ENCODE results near the gene GNA12. TPM values are rescaled to one million over a fixed set of nuclear protein-coding genes. Genes with fewer than 3 reads are reported as not detected.
"Not testable (repeated sequence)": the region's sequence is repeated elsewhere in the genome, so short reads cannot be mapped to it uniquely, and the experiment has no call there.

The GNA12 gene
- total RNA-seq, 2 experiments from 2014 or later: 16.3 to 17.4 TPM

DNA sequence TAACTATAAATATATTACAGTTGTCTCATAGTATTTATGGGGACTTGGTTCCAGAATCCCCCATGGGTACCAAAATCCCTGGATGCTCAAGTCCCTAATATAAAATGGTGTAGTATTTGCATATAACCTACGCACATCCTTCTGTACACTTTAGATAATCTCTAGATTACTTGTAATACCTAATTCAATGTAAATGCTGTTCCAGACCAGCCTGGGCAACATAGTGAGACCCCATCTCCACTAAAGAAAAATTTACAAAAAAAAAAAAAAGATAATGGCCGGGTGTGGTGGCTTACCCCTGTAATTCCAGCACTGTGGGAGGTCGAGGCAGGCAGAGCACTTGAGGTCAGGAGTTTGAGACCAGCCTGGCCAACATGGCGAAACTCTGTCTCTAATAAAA, 17.4 kb upstream of the GNA12 start:
- Mint-ChIP-seq H3K27me3 (peaks cover 2% of the 10 kb centered on the region), H3K27ac (no peak overlapping the region), H3K4me3 (no peak overlapping the region), H3K4me1 (peaks cover 29% of the 10 kb centered on the region), H3K36me3 (ENCODE audit: low read depth) (no peaks in the 10 kb centered on the region), H3K9me3 (no peaks in the 10 kb centered on the region)
- POLR2A ChIA-PET: interaction anchor here (0.9 kb wide), 1 partner anchor 9 kb away, joined by 3 read pairs; no protein-coding TSS in a partner anchor
- no peak for DNase-seq
- CTCF ChIA-PET: no interaction called here

DNA sequence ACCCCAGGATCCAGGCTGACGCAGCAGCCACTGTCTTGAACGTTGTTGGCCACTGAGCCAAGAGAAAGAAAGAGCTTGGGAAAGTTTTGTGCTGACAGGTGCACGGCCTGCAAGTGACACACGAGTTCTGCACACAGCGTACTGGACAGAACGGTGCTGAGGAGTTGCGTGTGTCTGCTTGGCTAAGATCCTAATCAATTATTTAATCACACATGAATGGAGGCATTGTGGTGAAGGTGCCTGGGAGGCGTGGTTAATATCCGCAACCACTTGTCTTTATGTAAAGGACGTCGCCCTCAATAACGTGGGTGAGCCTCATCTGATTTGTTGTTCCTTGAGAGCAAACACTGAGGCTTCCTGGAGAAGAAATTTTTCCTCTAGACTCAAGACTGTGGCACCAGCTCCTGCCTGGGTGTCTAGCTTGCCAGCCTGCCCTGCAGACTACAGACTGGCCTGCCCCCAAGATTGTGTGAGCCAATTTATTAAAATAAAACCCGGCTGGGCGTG, 16.6 kb upstream of the GNA12 start:
- H3K4me3 Mint-ChIP-seq: no peak overlapping the region
- DNase-seq: no peak
- peaks cover 2% of the 10 kb centered on the region for H3K27me3 Mint-ChIP-seq
- H3K4me1 Mint-ChIP-seq: peaks cover 29% of the 10 kb centered on the region
- no peaks in the 10 kb centered on the region for H3K9me3 Mint-ChIP-seq
- ChIA-PET POLR2A (no interaction called here), CTCF (no interaction called here)
- no peaks in the 10 kb centered on the region for H3K36me3 Mint-ChIP-seq (ENCODE audit: low read depth)
- no peak overlapping the region for H3K27ac Mint-ChIP-seq

DNA sequence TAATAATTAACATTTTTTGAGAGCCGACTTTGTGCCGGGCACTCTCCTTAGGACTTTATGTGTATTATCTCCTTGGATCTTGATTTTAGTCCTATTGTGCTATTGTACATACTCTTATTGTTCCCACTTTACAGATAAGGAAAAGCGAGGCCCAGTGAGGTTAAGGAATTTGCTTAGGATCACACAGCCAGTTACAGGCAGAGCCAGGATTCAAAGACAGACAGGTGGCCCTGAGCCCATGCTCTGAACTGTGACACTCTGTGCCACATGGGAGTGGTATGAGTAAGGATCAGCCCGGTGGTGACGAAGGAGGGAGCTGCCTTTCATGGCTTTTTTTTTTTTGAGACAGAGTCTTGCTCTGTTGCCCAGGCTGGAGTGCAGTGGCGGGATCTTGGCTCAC, 15.8 kb upstream of the GNA12 start:
- Mint-ChIP-seq H3K4me3 (no peak overlapping the region), H3K27me3 (peaks cover 2% of the 10 kb centered on the region), H3K36me3 (ENCODE audit: low read depth) (no peaks in the 10 kb centered on the region), H3K27ac (no peak overlapping the region), H3K4me1 (peaks cover 27% of the 10 kb centered on the region), H3K9me3 (no peaks in the 10 kb centered on the region)
- ChIA-PET CTCF (no interaction called here), POLR2A (no interaction called here)
- no peak for DNase-seq

DNA sequence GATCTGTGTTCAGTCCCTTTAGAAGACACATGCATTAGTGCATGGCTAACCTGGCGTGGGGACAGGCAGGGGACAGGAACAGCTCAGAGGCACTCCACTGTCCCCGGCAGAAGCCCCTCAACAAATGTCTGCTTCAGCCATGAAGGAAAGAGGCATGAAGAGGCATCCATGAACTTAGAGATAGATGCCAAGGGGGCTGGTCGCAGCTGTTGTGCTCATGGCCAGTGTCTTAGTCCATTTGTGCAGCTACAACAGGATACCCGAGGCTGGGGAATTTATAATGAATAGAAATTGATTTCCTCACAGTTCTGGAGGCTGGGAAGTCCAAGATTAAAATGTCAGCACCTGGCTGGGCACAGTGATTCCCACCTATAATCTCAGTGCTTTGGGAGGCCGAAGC, 14.5 kb upstream of the GNA12 start:
- POLR2A ChIA-PET: no interaction called here
- Mint-ChIP-seq H3K36me3 (ENCODE audit: low read depth) (no peaks in the 10 kb centered on the region), H3K4me1 (peaks cover 14% of the 10 kb centered on the region), H3K4me3 (no peak overlapping the region), H3K27me3 (no peaks in the 10 kb centered on the region), H3K9me3 (no peaks in the 10 kb centered on the region), H3K27ac (no peak overlapping the region)
- CTCF ChIA-PET: no interaction called here
- no peak for DNase-seq

DNA sequence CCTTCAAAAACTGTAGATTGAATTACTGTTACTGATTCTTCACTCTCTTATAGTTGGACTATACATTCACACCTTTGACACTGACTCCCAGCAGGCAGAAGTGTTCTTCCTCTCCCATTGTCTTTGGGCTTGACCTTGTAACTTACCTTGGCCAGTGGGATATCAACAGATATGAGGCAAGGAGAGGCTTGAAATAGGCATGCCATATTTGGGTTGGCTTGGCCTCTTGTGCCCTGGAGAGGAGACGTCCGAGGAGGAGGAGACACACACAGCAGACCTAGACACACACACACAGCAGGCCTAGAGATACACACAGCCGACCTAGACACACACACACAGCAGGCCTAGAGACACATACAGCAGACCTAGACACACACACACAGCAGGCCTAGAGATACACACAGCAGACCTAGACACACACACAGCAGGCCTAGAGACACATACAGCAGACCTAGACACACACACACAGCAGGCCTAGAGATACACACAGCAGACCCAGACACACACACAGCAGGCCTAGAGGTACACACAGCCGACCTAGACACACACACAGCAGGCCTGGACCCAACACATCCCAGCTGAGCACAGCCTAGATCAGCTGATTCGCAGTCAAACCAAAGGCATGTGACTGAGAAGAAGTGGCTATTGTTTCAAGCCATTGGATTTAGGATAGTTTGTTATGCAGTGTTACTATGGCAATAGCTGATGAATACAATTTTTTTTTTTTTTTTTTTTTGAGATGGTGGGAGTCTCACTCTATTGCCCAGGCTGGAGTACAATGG, 12.5 kb upstream of the GNA12 start:
- Mint-ChIP-seq H3K36me3 (ENCODE audit: low read depth) (no peaks in the 10 kb centered on the region), H3K4me3 (no peak overlapping the region), H3K4me1 (no peaks in the 10 kb centered on the region), H3K9me3 (no peaks in the 10 kb centered on the region), H3K27ac (no peak overlapping the region), H3K27me3 (no peaks in the 10 kb centered on the region)
- ChIA-PET POLR2A (no interaction called here), CTCF (interaction anchor here (1.4 kb wide), 1 partner anchor 8 kb away, joined by 6 read pairs; no protein-coding TSS in a partner anchor)
- no peak for DNase-seq

DNA sequence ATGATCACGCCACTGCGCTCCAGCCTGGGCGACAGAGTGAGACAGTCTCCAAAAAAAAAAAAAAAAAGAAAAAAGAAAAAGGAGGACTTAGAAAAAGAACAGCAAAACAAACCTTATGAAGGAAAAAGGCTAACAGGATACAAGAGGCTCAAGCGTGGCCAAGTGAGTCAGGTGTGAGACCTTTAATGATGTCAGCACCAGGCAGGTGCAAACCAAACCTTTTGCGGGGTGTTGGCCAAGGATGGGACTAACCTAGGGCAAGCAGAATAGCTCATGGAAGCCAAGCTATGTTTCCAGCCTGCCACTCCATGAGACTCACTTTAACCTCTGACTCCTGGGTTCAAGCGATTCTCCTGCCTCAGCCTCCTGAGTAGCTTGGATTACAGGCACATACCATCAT, 11.3 kb upstream of the GNA12 start:
- Mint-ChIP-seq H3K9me3 (no peaks in the 10 kb centered on the region), H3K4me3 (no peak overlapping the region), H3K36me3 (ENCODE audit: low read depth) (no peaks in the 10 kb centered on the region), H3K27me3 (no peaks in the 10 kb centered on the region), H3K27ac (no peak overlapping the region), H3K4me1 (no peaks in the 10 kb centered on the region)
- no peak for DNase-seq
- CTCF ChIA-PET: interaction anchor here (0.7 to 1.4 kb wide), 3 partner anchors 9 to 156 kb away, joined by 3 to 6 read pairs (median 4); no protein-coding TSS in a partner anchor
- POLR2A ChIA-PET: no interaction called here

DNA sequence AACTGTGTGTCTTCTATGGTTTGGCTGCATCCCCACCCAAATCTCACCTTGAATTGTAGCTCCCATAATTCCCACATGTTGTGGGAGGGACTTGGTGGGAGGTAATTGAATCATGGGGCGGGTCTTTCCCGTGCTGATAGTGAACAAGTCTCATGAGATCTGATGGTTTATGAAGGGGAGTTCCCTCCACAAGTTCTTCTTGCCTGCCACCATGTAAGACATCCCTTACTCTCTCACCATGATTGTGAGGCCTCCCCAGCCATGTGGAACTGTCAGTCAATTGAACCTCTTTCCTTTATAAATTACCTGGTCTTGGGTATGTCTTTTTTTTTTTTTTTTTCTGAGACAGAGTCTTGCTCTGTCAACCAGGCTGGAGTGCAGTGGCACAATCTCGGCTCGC, 9.4 kb upstream of the GNA12 start:
- not testable (repeated sequence) for H3K27me3 Mint-ChIP-seq; H3K36me3 Mint-ChIP-seq (ENCODE audit: low read depth); H3K4me1 Mint-ChIP-seq; H3K9me3 Mint-ChIP-seq; H3K27ac Mint-ChIP-seq; DNase-seq; H3K4me3 Mint-ChIP-seq
- POLR2A ChIA-PET: interaction anchor here (0.7 kb wide), 1 partner anchor 330 kb away, joined by 3 read pairs; no protein-coding TSS in a partner anchor
- CTCF ChIA-PET: interaction anchor here (1.0 to 1.4 kb wide), 3 partner anchors 9 to 182 kb away, joined by 3 to 5 read pairs (median 3); no protein-coding TSS in a partner anchor

DNA sequence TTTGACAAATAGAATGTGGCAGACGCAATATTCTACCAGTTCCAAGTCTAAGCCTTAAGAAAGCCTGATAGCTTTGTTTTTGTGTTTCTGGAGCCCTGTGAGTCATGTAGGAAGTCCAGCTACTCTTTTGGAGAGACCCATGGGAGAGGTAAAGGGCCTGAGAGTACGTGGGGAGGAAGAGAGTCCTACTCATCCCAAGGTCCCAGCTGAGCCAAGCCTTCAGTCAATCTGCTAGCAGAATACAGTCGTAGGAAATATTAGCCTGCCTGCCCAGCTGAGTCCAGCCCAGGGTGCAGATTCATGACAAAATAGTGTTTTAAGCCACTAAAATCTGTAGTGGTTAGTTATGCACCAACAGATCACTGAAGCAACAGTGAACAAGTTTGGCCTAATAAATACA, 9.0 kb upstream of the GNA12 start:
- DNase-seq: no peak
- no peak overlapping the region for H3K27ac Mint-ChIP-seq
- no peak overlapping the region for H3K4me3 Mint-ChIP-seq
- no peaks in the 10 kb centered on the region for H3K9me3 Mint-ChIP-seq
- ChIA-PET CTCF (interaction anchor here (0.7 to 1.4 kb wide), 4 partner anchors 8 to 182 kb away, joined by 3 to 5 read pairs (median 4); no protein-coding TSS in a partner anchor), POLR2A (no interaction called here)
- H3K36me3 Mint-ChIP-seq (ENCODE audit: low read depth): no peaks in the 10 kb centered on the region
- H3K27me3 Mint-ChIP-seq: no peaks in the 10 kb centered on the region
- H3K4me1 Mint-ChIP-seq: no peaks in the 10 kb centered on the region

DNA sequence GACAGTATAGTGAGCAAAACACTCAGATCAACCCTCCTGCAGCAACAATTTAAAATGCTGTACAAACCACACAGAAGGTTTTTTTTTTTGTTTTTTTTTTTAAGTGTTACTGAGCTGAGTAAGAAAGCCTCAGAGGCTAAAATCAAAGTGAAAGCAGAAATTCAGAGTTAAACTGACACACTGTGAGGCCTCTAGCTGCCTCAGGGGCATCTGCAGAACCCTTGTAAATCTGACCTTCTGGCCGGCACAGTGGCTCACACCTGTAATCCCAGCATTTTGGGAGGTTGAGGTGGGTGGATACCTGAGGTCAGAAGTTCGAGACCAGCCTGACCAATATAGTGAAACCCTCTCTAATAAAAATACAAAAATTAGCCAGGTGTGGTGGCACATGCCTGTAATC, 7.4 kb upstream of the GNA12 start:
- Mint-ChIP-seq H3K4me3 (no peak overlapping the region), H3K36me3 (ENCODE audit: low read depth) (no peaks in the 10 kb centered on the region), H3K27me3 (no peaks in the 10 kb centered on the region), H3K9me3 (no peaks in the 10 kb centered on the region), H3K4me1 (no peaks in the 10 kb centered on the region), H3K27ac (peak overlapping the region; percentile 53)
- POLR2A ChIA-PET: interaction anchor here (0.7 to 1.5 kb wide), 2 partner anchors 10 to 142 kb away, joined by 3 to 4 read pairs; no protein-coding TSS in a partner anchor
- no peak for DNase-seq
- CTCF ChIA-PET: interaction anchor here (0.6 to 1.4 kb wide), 3 partner anchors 12 to 141 kb away, joined by 3 to 6 read pairs (median 3); no protein-coding TSS in a partner anchor

DNA sequence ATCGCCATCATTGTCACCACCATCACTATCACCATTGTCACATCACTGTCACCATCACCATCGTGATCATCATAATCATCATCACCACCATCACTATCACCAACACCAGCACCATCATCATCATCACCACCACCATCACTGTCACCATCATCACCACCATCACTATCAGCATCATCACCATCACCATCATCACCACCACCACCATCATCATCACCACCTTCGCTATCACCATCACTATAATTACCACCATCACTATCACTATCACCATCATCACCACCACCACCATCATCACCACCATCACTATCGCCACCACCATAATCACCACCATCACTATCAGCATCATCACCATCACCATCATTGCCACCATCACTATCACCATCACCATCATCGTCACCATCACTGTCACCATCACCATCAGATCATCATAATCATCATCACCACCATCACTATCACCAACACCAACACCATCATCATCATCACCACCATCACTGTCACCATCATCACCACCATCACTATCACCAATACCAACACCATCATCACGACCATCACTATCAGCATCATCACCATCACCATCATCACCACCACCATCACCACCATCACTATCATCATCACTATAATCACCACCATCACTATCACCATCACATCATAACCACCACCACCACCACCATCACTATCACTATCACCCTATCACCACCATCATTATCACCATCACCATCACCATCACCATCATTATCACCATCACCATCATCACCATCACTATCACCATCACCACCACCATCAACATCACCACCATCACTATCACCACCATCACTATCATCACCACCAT, 6.0 kb upstream of the GNA12 start:
- Mint-ChIP-seq H3K27ac (no peak overlapping the region), H3K9me3 (no peaks in the 10 kb centered on the region), H3K27me3 (no peaks in the 10 kb centered on the region), H3K36me3 (ENCODE audit: low read depth) (no peaks in the 10 kb centered on the region), H3K4me3 (no peak overlapping the region), H3K4me1 (peaks cover 7% of the 10 kb centered on the region)
- DNase-seq: no peak
- ChIA-PET CTCF (no interaction called here), POLR2A (no interaction called here)

DNA sequence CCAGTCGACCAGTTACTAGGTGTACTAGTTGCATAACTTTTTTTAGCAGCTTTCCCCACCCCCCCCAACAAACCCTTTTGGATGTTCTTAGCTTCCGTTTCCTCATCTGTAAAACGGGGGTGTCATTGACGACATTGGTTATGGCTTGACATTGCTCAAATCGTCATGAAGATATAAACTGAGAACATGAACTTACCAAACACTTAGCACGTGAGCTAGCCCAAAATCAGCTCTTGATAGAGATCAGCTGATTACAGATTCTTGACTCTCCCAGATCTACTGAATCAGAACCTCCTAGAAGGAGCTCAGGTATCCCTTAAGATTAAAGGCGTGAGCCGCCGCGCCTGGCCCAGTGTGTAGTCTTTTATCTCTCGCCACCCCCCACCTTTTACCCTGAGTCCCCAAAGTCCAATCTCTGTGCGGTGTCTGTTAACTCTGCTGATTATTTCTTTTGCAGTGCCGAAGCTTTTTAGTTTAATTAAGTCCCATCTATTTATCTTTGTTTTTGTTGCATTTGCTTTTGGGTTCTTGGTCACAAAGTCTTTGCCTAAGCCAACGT, 1.0 kb upstream of the GNA12 start:
- H3K9me3 Mint-ChIP-seq: no peaks in the 10 kb centered on the region
- ChIA-PET CTCF (interaction anchor here (1.0 to 1.4 kb wide), 4 partner anchors 8 to 220 kb away, joined by 3 to 4 read pairs (median 3); no protein-coding TSS in a partner anchor), POLR2A (interaction anchor here (0.6 to 1.2 kb wide), 3 partner anchors 28 to 285 kb away, joined by 3 to 4 read pairs (median 3); no protein-coding TSS in a partner anchor)
- no peaks in the 10 kb centered on the region for H3K36me3 Mint-ChIP-seq (ENCODE audit: low read depth)
- no peak overlapping the region for H3K27ac Mint-ChIP-seq
- peak overlapping the region; percentile 70 for H3K4me3 Mint-ChIP-seq
- DNase-seq: no peak
- H3K4me1 Mint-ChIP-seq: peaks cover 32% of the 10 kb centered on the region
- no peaks in the 10 kb centered on the region for H3K27me3 Mint-ChIP-seq

DNA sequence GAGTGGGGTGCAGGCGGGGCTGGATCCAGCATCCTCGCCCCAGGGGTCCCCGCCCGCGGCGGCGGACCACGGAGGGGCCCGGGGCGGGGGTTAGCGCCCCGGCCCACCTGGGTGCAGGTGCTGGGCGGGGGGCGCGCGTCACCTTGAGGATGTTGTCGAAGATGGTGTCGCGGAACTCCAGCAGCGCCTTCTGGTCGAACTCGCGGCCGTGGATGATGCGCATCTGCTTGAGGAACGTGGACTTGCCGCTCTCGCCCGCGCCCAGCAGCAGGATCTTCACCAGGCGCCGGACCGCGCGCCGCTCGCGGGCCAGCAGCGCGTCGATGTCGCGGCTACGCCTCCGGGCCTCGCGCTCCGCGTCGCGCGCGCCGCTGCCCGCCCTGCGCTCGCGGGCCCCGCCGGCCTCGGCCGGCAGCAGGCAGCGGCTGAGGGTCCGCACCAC, 376 bp downstream of the GNA12 start:
- CTCF ChIA-PET: no interaction called here
- POLR2A ChIA-PET: no interaction called here

More for the DNA sequence above, 376 bp downstream of the GNA12 start:
- H3K9me3 Mint-ChIP-seq: no peaks in the 10 kb centered on the region
- no peaks in the 10 kb centered on the region for H3K27me3 Mint-ChIP-seq
- peak overlapping the region; percentile 76 for H3K4me3 Mint-ChIP-seq
- peak; percentile 50 for DNase-seq
- H3K4me1 Mint-ChIP-seq: peaks cover 32% of the 10 kb centered on the region
- H3K27ac Mint-ChIP-seq: no peak overlapping the region
- no peaks in the 10 kb centered on the region for H3K36me3 Mint-ChIP-seq (ENCODE audit: low read depth)

Measured in activated CD4-positive, alpha-beta memory T cell treated with anti-CD3 and anti-CD28 coated beads, Interleukin-2, amount 10 ng/mL, durations not matched to agents 7 days and 5 days (primary cell).